Vagina (tissue), 2 donors: ENCODE data around the gene CKAP4.

ENCODE experiments used
- POLR2AphosphoS5 ChIP-seq, 2 donors: sonication (generic); formaldehyde crosslinking; IDR thresholded peaks; one replicate each; pipeline ENCODE4 v1.9.0; 2017; ENCODE audit warnings: antibody characterized with exemption in 2 of 2, mild to moderate bottlenecking in 2 of 2, low read depth in 1 of 2; ENCODE audit not compliant: insufficient read depth in 1 of 2
- TF ChIP-seq, protein P1 (sequence below), 3 experiments: fragments of 450-650 bp in 2 of 3; fragments of 200-600 bp in 1 of 3; sonication (generic) in 1 of 3; IDR thresholded peaks; one replicate each; pipeline ENCODE4 v1.5.1; 2017 to 2019; ENCODE audit warnings: antibody characterized with exemption in 3 of 3, mild to moderate bottlenecking in 2 of 3, moderate library complexity in 2 of 3

DNA sequence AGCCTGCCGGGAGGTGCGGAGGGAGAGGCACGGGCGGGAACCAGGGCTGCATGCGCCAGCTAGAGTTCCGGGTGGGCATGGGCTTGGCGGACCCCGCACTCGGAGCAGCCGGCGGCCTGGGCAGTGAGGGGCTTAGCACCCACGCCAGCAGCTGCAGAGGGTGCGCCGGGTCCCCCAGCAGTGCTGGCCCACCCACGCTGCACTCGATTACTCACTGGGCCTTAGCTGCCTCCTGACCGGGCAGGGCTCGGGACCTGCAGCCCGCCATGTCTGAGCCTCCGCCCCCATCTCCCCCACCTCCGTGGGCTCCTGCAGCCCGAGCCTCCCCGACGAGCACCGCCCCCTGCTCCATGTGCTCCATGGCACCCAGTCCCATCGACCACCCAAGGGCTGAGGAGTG, 14.8 kb downstream of the CKAP4 start:
- no peak for TF ChIP-seq POLR2AphosphoS5 (IDR thresholded peaks at IDR 0.05; ENCODE audit: insufficient read depth in 1 of 2, low read depth in 1 of 2)
- TF ChIP-seq, protein P1, sequence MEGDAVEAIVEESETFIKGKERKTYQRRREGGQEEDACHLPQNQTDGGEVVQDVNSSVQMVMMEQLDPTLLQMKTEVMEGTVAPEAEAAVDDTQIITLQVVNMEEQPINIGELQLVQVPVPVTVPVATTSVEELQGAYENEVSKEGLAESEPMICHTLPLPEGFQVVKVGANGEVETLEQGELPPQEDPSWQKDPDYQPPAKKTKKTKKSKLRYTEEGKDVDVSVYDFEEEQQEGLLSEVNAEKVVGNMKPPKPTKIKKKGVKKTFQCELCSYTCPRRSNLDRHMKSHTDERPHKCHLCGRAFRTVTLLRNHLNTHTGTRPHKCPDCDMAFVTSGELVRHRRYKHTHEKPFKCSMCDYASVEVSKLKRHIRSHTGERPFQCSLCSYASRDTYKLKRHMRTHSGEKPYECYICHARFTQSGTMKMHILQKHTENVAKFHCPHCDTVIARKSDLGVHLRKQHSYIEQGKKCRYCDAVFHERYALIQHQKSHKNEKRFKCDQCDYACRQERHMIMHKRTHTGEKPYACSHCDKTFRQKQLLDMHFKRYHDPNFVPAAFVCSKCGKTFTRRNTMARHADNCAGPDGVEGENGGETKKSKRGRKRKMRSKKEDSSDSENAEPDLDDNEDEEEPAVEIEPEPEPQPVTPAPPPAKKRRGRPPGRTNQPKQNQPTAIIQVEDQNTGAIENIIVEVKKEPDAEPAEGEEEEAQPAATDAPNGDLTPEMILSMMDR (IDR thresholded peaks at IDR 0.05): no peak
